SK-N-SH treated with all-trans-retinoic acid at 6 μM for 48 hours (cell line): ENCODE measurements around the gene DMBT1.

Experiments
- ARNTL ChIP-seq: fragments of 450-650 bp; formaldehyde crosslinking; IDR thresholded peaks from 2 replicates; pipeline ENCODE4 v1.5.0; 2020; ENCODE audit warnings: low read depth, mild to moderate bottlenecking, moderate library complexity, borderline replicate concordance
- PPARA ChIP-seq: fragments of 250-450 bp; sonication (Bioruptor Pico); IDR thresholded peaks from 2 replicates; pipeline ENCODE4 v1.5.0; 2020; ENCODE audit warnings: mild to moderate bottlenecking, borderline replicate concordance
- RARB ChIP-seq: fragments of 250-450 bp; sonication (Bioruptor Pico); IDR thresholded peaks from 2 replicates; pipeline ENCODE4 v1.8.0; 2021; ENCODE audit warnings: mild to moderate bottlenecking, moderate library complexity
- SNAI2 ChIP-seq: fragments of 250-450 bp; sonication (Bioruptor Pico); IDR thresholded peaks from 2 replicates; pipeline ENCODE4 v1.5.0; 2020; ENCODE audit warnings: mild to moderate bottlenecking, moderate library complexity
- TOX ChIP-seq: fragments of 250-450 bp; sonication (Bioruptor Pico); IDR thresholded peaks from 2 replicates; pipeline ENCODE4 v1.8.0; 2021; ENCODE audit warnings: mild to moderate bottlenecking, moderate library complexity, borderline replicate concordance
- ZC3H10 ChIP-seq: fragments of 250-450 bp; sonication (Bioruptor Pico); IDR thresholded peaks from 2 replicates; pipeline ENCODE4 v1.5.1; 2021; ENCODE audit warnings: mild to moderate bottlenecking, moderate library complexity
- ZFP30 ChIP-seq: fragments of 450-650 bp; formaldehyde crosslinking; IDR thresholded peaks from 2 replicates; pipeline ENCODE4 v1.5.0; 2022; ENCODE audit warnings: mild to moderate bottlenecking, moderate library complexity
- ZNF565 ChIP-seq: fragments of 450-650 bp; formaldehyde crosslinking; conservative IDR thresholded peaks from 2 replicates; pipeline ENCODE4 v1.5.0; 2020; ENCODE audit warnings: low read depth, mild to moderate bottlenecking, moderate library complexity
- ZNF70 ChIP-seq: fragments of 450-650 bp; formaldehyde crosslinking; IDR thresholded peaks from 2 replicates; pipeline ENCODE4 v1.5.0; 2020; ENCODE audit warnings: mild to moderate bottlenecking, moderate library complexity
- TF ChIP-seq, protein P1 (sequence below): fragments of 250-450 bp; sonication (Bioruptor Pico); IDR thresholded peaks from 2 replicates; pipeline ENCODE4 v1.8.0; 2020; ENCODE audit warnings: mild to moderate bottlenecking, moderate library complexity, borderline replicate concordance

DNA sequence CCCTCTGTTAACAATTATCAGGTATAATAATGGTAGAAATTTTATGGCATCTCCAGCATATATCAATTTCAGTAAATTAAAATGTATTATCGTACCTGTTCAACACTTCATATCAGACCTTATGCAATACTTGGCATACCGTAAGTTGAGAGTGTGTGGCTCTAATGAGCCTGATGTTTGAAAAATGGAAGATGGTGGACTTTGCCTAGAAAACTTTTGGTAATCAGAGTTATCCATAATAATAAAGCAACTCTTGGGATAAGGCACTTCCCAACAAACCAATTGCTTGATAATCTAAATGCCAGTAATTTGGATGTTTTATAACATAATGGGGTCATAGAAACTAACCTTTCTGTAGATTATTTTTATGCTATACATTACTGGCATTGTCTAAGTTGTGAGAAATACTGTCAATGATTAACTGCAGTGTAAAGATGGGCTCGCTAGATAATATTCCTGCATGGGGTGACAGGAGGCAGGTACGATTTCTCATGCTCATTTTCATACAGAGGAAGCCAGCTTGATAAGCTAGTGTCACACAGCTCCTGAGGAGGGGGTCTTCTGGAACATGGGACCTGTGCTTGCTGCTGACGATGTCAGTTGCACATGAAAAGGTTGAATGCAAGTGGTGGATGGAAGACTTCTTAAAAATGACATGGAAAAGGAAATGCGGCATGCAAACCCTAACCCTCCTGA lies 27.8 kb upstream of the DMBT1 start:
- TF ChIP-seq RARB (CRISPR knock-in tag), result no peak
- TF ChIP-seq ZNF70, result no peak
- TF ChIP-seq SNAI2 (CRISPR knock-in tag), result no peak
- TF ChIP-seq TOX (CRISPR knock-in tag), result no peak
- no peak for TF ChIP-seq ZNF565 (CRISPR knock-in tag)
- TF ChIP-seq ZFP30 (CRISPR knock-in tag), result no peak
- no peak for TF ChIP-seq ZC3H10 (CRISPR knock-in tag)
- no peak for TF ChIP-seq PPARA (CRISPR knock-in tag)
- TF ChIP-seq, protein P1, sequence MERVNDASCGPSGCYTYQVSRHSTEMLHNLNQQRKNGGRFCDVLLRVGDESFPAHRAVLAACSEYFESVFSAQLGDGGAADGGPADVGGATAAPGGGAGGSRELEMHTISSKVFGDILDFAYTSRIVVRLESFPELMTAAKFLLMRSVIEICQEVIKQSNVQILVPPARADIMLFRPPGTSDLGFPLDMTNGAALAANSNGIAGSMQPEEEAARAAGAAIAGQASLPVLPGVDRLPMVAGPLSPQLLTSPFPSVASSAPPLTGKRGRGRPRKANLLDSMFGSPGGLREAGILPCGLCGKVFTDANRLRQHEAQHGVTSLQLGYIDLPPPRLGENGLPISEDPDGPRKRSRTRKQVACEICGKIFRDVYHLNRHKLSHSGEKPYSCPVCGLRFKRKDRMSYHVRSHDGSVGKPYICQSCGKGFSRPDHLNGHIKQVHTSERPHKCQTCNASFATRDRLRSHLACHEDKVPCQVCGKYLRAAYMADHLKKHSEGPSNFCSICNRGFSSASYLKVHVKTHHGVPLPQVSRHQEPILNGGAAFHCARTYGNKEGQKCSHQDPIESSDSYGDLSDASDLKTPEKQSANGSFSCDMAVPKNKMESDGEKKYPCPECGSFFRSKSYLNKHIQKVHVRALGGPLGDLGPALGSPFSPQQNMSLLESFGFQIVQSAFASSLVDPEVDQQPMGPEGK, result no peak
- TF ChIP-seq ARNTL, result no peak
